ENCODE measurements around the gene HCAR3. TPM values are rescaled to one million over a fixed set of nuclear protein-coding genes. Genes with fewer than 3 reads are reported as not detected.
A peak's percentile ranks its signal among the peaks of the same experiment; 100 is the strongest.
"Not testable (repeated sequence)": the region's sequence is repeated elsewhere in the genome, so short reads cannot be mapped to it uniquely, and the experiment has no call there.

Gene HCAR3
- total RNA-seq, 1 experiment from 2014 or later: not detected

- in situ Hi-C loops (cut with HindIII; ENCODE audit: low pct_unique_long_range_greater_than_20kb, low sequenced_read_pairs): no loop called here
- DNase-seq (ENCODE audit: low read depth): peak; percentile 64
Measured at GRCh38 chr12:122726080-122726558, 9.5 kb upstream of the HCAR3 start.

DNA sequence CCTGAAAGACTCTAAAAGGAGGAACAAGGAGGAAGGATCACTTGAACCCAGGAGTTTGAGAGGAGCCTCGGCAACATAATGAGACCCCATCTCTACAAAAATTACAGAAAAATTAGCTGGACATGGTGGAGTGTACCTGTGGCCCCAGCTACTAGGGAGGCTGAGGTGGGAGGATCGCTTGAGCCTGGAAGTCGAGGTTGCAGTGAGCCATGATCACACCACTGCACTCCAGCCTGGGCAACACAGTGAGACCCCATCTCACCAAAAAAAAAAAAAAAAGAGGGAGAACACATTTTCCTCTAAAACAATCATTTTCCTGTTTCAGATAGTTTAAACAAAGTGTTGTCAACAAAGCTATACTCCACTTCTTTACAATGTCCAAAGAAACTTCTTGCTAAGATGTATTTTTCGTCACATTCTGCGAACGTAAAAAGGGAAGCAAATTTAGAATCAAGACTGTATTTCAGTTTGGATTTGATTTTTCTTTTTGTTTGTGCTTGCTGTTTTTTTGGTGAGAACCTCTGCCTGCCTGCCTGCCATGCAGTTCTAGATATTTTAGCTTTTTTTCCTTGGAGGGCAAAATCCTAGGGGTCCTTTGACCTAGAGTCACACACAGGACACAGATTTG, 9.0 kb upstream of the HCAR3 start:
- in situ Hi-C loops (cut with HindIII; ENCODE audit: low pct_unique_long_range_greater_than_20kb, low sequenced_read_pairs): no loop called here
- no peak for DNase-seq (ENCODE audit: low read depth)

GRCh38 chr12:122724641-122725243, 8.1 kb upstream of the HCAR3 start:
- peak; percentile 13 for DNase-seq (ENCODE audit: low read depth)
- in situ Hi-C loops (cut with HindIII; ENCODE audit: low pct_unique_long_range_greater_than_20kb, low sequenced_read_pairs): no loop called here

- in situ Hi-C loops (cut with HindIII; ENCODE audit: low pct_unique_long_range_greater_than_20kb, low sequenced_read_pairs): no loop called here
- no peak for DNase-seq (ENCODE audit: low read depth)
Measured at GRCh38 chr12:122722387-122722786, 5.8 kb upstream of the HCAR3 start.

- in situ Hi-C loops (cut with HindIII; ENCODE audit: low pct_unique_long_range_greater_than_20kb, low sequenced_read_pairs): no loop called here
Measured at GRCh38 chr12:122721057-122721545, 4.5 kb upstream of the HCAR3 start.

GRCh38 chr12:122715211-122715610, 1.4 kb downstream of the HCAR3 start:
- in situ Hi-C loops (cut with HindIII; ENCODE audit: low pct_unique_long_range_greater_than_20kb, low sequenced_read_pairs); DNase-seq (ENCODE audit: low read depth): not testable (repeated sequence)

More at GRCh38 chr12:122721057-122721545, 4.5 kb upstream of the HCAR3 start:
- DNase-seq (ENCODE audit: low read depth): no peak

GRCh38 chr12:122713491-122714188, 3.0 kb downstream of the HCAR3 start:
- DNase-seq (ENCODE audit: low read depth); in situ Hi-C loops (cut with HindIII; ENCODE audit: low pct_unique_long_range_greater_than_20kb, low sequenced_read_pairs): not testable (repeated sequence)

GRCh38 chr12:122711266-122711665, 5.3 kb downstream of the HCAR3 start:
- in situ Hi-C loops (cut with HindIII; ENCODE audit: low pct_unique_long_range_greater_than_20kb, low sequenced_read_pairs): not testable (repeated sequence)

DNA sequence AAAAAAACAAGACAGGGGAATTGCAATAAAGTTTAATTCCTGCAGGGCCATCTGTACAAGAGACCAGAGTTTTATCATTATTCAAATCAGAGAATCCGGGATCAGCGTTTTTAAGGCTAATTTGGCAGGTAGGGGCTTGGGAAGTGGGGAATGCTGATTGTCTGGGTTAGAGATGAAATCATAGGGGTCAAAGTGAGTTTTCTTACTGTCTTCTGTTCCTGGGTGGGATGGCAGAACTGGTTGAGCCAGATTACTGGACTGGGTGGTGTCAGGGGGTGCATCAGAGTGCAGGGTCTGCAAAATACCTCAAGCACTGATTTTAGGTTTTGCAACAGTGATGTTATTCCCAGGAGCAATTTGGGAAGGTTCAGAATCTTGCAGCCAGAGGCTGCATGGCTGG, 6.3 kb downstream of the HCAR3 start:
- in situ Hi-C loops (cut with HindIII; ENCODE audit: low pct_unique_long_range_greater_than_20kb, low sequenced_read_pairs); DNase-seq (ENCODE audit: low read depth): not testable (repeated sequence)

More at GRCh38 chr12:122711266-122711665, 5.3 kb downstream of the HCAR3 start:
- not testable (repeated sequence) for DNase-seq (ENCODE audit: low read depth)

DNA sequence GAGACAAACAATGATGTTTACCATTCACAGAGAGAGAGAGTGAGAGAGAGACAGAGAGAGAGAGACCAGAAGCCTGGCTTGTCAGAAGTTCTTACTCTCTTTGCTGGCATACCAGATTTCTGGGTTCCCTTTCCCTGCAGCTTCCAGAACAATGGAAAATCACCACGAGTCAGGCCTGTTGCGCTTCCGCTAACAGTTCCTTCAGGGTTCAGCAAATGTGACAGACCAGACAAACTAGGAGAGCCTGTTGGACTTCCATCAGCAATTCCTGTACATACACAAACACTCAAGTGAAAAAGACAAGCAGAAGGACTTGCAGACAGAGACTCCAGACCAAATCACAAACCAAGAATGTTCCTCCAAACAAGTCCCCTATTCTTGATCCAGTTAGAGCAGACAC, 7.3 kb downstream of the HCAR3 start:
- DNase-seq (ENCODE audit: low read depth); in situ Hi-C loops (cut with HindIII; ENCODE audit: low pct_unique_long_range_greater_than_20kb, low sequenced_read_pairs): not testable (repeated sequence)

DNA sequence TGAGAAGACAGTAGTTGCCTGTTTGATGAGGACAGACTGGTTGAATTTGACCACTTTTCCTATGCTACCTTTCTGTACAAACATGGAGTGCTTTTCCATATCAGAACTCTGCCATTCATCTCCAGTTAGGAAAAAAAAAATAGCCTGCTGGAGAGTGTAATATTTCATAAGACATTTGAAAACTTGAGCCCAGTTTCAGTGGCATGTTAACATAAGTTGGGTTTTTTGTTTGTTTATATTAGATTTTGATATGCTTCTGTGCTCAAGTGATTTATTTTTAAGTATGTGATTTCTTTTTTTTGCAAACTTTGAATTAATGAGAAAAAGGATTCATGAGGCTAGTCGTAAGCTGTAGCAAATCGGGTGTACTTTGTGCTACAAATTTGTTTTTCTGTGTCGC, 12.8 kb downstream of the HCAR3 start:
- DNase-seq (ENCODE audit: low read depth); in situ Hi-C loops (cut with HindIII; ENCODE audit: low pct_unique_long_range_greater_than_20kb, low sequenced_read_pairs): not testable (repeated sequence)

DNA sequence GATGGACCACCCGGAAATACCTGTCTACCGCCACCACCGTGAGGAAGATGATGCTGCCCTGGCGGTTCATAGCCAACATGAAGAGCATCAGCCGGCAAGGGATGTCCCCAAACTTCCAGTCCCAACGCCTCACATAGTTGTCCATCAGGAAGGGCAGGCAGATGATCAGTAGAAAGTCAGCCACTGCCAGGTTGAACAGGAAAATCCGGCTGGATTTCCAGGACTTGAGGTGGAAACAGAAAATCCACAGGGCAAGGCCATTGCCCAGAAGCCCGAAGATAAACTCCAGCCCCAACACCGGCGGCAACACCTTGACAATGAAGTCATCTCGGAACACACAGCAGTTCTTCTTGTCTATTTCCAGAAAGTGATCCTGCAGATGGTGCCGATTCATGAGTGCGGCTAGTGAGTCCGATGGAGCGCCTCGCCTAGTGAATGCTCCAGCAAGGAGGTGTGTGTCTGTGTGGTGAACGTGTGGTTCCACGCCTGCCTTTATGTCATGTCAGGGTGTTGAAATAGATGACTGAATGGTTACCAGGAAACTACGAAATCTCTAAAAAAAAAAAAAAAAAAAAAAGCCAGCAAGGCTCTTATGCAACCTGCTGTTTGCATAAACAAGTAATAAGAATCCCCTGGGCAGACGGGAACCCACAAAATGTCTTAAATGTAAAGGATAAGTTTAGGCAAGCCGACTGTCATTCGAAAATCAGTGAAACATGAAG, 13.6 kb downstream of the HCAR3 start, which contains the start of gene HCAR2:
HCAR2 (minus strand) TSS at position 468 of the 722 bp plus-strand sequence; CDS start at position 394, 74 bp downstream.
- DNase-seq (ENCODE audit: low read depth); in situ Hi-C loops (cut with HindIII; ENCODE audit: low pct_unique_long_range_greater_than_20kb, low sequenced_read_pairs): not testable (repeated sequence)

- in situ Hi-C loops (cut with HindIII; ENCODE audit: low pct_unique_long_range_greater_than_20kb, low sequenced_read_pairs); DNase-seq (ENCODE audit: low read depth): not testable (repeated sequence)
Measured at GRCh38 chr12:122701481-122701880, 15.1 kb downstream of the HCAR3 start.

DNA sequence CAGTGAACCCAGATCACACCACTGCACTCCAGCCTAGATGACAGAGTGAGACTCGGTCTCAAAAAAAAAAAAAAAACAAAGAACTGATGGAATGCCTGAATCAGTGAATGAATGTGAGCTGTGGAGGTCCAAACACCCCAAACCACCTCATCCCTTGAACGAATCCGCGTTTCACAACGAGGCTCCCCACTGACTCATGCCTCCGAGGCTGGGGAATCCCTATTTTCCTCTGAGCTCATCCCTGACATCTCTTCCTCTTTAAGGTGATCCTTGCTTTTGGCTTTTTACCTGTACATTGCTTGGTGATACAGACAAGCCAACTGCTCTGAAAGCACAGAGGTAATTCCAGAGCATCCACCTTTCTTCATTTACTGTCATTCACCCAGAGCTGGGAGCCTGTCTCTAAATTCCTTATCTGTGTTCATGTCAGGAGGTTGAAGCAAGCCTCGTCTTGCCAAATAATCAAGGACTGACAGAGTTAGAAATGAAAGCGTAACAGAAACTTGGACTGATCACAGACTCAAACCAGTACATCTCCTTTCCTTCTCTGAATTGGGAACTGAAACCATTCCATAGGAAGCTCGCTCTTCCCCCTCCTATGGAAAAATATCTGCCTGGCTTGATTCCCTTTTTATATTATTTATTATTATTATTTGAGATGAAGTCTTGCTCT, 16.4 kb downstream of the HCAR3 start:
- in situ Hi-C loops (cut with HindIII; ENCODE audit: low pct_unique_long_range_greater_than_20kb, low sequenced_read_pairs); DNase-seq (ENCODE audit: low read depth): not testable (repeated sequence)

- in situ Hi-C loops (cut with HindIII; ENCODE audit: low pct_unique_long_range_greater_than_20kb, low sequenced_read_pairs): not testable (repeated sequence)
Measured at GRCh38 chr12:122696922-122697321, 19.7 kb downstream of the HCAR3 start.

GRCh38 chr12:122691566-122691965, 25.0 kb downstream of the HCAR3 start:
- DNase-seq (ENCODE audit: low read depth): no peak
- in situ Hi-C loops (cut with HindIII; ENCODE audit: low pct_unique_long_range_greater_than_20kb, low sequenced_read_pairs): no loop called here

More at GRCh38 chr12:122696922-122697321, 19.7 kb downstream of the HCAR3 start:
- DNase-seq (ENCODE audit: low read depth): not testable (repeated sequence)

DNA sequence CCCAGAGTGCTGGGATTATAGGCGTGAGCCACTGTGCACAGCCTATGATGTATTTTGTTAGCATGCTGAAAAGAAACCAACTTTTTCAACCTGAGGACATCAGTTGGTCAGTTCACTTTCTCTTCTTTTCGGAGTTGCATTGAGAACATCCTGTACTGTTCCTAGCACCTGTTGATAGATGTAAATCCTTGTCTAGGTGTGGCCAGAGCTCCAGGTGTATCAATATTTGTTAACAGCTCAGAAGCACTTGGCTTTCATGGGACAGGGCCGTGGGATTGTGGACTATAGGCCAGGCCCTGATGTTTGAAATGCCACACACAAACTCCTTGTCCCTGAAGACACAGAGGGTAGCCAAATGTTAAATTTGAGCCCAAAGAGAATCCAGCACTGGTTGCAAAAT, 28.3 kb downstream of the HCAR3 start:
- in situ Hi-C loops (cut with HindIII; ENCODE audit: low pct_unique_long_range_greater_than_20kb, low sequenced_read_pairs): no loop called here
- no peak for DNase-seq (ENCODE audit: low read depth)

DNA sequence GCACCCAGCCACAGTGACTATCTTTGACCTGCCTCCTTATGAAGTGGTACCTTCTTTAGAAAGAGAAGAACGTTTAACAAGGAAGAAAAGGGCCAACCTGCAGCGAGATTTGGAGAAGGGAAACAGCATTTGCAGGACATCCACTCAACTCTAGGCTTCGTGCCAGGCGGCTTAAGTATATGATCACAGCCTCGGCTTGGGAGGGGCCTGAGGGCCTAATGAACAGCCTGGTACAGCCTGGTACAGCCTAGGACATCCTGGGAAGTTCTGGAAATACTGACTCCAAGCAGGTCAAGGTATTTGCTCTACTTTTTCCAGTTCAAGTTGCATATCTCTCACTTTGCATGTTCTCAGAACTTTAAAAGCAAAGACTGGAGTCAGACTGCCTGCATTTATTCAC, 29.5 kb downstream of the HCAR3 start:
- in situ Hi-C loops (cut with HindIII; ENCODE audit: low pct_unique_long_range_greater_than_20kb, low sequenced_read_pairs): no loop called here
- DNase-seq (ENCODE audit: low read depth): no peak

All from Caki2 (cell line).